GM12864 (cell line): Measurements from ENCODE around the gene PLA2G6.

Experiments
- DNase-seq: peaks from one replicate; pipeline ENCODE4 v3.0.0-alpha.2; 2011; ENCODE audit warnings: low read depth
- H3K4me3 ChIP-seq: 2 replicates; pipeline ENCODE4 v1.5.1; 2011; ENCODE audit warnings: mild to moderate bottlenecking, low read depth, low read length, control low read depth
- TF ChIP-seq, protein P1 (sequence below): IDR thresholded peaks from 2 replicates; pipeline ENCODE4 v1.5.1; 2011; ENCODE audit warnings: low read depth, mild to moderate bottlenecking, moderate library complexity, low read length, control low read depth, inconsistent platforms; ENCODE audit errors: missing control alignments

Gene PLA2G6

DNA sequence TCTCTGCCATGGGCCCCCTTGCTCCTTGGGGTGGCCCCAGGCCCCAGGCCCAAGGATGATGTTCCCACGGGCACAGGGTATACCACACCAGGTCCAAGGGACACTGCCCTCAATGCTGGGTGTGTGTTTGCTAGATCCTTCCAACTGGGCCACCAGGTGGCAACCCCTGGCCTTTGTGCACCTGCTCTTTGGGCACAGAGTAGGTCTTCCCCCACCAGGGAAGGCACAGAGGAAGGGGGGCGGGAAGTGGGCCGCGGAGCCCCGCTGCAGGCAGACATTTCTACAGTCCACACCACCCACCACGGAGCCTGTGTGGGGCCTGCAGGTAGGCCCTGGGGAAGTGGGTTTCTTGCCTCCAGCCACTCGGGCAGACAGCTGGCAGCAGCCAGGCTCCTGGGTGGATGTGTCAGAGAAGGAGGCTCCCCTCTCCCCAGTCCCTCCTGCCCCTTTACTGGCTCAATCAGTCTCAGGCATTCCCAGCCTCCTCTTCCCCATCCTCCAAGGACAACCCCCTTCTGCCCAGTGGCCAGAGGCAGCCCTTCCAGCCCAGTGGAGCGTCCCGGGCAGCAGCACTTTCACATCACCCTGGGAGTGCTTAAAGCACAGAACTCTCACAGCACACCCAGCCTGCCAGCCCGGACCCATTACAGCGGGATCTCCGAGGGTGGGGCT, 41.8 kb upstream of the PLA2G6 start:
- no peak overlapping the region for H3K4me3 ChIP-seq

GRCh38 chr22:38222797-38223119, 41.1 kb upstream of the PLA2G6 start:
- H3K4me3 ChIP-seq = no peak overlapping the region
- TF ChIP-seq, protein P1, sequence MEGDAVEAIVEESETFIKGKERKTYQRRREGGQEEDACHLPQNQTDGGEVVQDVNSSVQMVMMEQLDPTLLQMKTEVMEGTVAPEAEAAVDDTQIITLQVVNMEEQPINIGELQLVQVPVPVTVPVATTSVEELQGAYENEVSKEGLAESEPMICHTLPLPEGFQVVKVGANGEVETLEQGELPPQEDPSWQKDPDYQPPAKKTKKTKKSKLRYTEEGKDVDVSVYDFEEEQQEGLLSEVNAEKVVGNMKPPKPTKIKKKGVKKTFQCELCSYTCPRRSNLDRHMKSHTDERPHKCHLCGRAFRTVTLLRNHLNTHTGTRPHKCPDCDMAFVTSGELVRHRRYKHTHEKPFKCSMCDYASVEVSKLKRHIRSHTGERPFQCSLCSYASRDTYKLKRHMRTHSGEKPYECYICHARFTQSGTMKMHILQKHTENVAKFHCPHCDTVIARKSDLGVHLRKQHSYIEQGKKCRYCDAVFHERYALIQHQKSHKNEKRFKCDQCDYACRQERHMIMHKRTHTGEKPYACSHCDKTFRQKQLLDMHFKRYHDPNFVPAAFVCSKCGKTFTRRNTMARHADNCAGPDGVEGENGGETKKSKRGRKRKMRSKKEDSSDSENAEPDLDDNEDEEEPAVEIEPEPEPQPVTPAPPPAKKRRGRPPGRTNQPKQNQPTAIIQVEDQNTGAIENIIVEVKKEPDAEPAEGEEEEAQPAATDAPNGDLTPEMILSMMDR = no peak
- no peak for DNase-seq

More for the DNA sequence above, 41.8 kb upstream of the PLA2G6 start:
- TF ChIP-seq, protein P1 = peak; percentile 19
- no peak for DNase-seq

GRCh38 chr22:38221908-38222796, 40.5 kb upstream of the PLA2G6 start:
- DNase-seq = no peak
- TF ChIP-seq, protein P1 = no peak
- H3K4me3 ChIP-seq = no peak overlapping the region

GRCh38 chr22:38221407-38221806, 39.8 kb upstream of the PLA2G6 start:
- TF ChIP-seq, protein P1 = no peak
- no peak overlapping the region for H3K4me3 ChIP-seq
- DNase-seq = no peak

DNA sequence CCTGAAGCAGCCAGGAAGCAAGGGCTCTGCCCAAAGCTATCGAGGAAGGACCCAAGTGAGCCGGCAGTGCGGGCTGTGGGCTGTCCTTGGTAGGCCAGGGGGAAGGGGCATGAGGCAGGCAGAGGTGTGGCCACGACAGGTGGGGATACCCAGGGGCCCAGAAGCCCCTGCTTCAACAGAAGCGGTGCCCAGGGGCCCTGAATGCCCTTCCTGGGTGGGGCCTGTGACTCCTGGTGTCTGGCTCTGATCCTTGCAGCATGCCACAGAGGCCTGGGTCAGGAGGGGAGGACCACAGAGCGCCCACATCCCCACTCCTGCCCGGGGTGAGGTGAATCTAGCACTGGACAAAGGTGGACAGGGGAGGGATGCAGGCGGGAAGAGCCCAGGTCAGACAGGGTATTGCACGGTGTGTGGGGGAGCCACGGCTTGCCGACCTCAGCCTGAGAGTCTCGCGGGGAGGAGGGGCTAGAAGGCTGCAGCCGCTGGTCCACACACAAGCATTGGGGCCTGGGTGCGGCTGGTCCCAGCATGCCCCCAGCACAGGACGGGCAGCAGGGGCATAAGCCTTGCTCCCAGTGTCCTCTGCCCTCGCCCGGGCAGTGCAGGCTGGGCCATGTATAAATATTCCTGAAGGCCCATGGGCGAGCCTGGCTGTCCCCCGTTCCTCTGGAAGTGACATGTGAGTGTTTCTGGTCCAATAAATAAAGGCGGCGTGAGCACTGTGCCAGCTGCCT, 39.2 kb upstream of the PLA2G6 start:
- H3K4me3 ChIP-seq = no peak overlapping the region
- TF ChIP-seq, protein P1 = no peak
- DNase-seq = no peak

DNA sequence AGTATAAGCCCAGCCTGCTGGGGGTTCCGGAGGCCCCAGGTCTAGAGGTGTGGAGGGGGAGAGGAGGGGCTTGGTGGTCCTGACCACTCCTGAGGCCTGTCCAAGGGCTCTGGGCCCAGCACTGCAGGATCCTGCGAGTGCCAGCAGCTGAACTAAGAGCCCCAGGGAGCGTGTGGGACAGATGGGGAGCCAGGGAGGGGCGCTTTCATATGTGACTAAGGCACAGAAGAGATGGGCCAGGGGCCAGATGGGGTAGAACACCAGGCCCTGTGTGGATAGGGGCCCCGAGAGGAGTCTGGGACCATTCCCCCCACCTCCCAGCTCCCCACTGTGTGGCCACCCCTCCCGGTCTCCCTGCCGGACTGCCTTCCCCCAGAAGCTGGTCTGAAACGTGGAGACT, 38.5 kb upstream of the PLA2G6 start:
- no peak for DNase-seq
- H3K4me3 ChIP-seq = no peak overlapping the region
- TF ChIP-seq, protein P1 = no peak
